Keratinocyte (primary cell): ENCODE data around the gene NDUFAF3. TPM values are rescaled to one million over a fixed set of nuclear protein-coding genes. Genes with fewer than 3 reads are reported as not detected.

Experiments
- DNase-seq: peaks from one replicate; pipeline ENCODE4 v3.0.0-alpha.2; 2011; ENCODE audit warnings: low read depth, missing footprints, low spot score
- FAIRE-seq: peaks from 2 replicates; lab custom pipeline; 2011; peaks lifted over from hg19 to GRCh38; lab: Jason Lieb, UNC
- H2AFZ ChIP-seq: 2 replicates; pipeline ENCODE4 v1.6.0; 2012; ENCODE audit warnings: low read length, control low read depth, inconsistent platforms; ENCODE audit not compliant: control insufficient read depth
- H3K27ac ChIP-seq: 2 replicates; pipeline ENCODE4 v1.5.1; 2011; ENCODE audit warnings: low read length; ENCODE audit not compliant: control insufficient read depth, insufficient read depth
- H3K27me3 ChIP-seq: 3 replicates; pipeline ENCODE4 v1.6.0; 2011; ENCODE audit warnings: low read length; ENCODE audit not compliant: control insufficient read depth, insufficient read depth; ENCODE audit errors: extremely low read depth
- H3K36me3 ChIP-seq, 2 experiments: 2 replicates in 1 of 2; 3 replicates in 1 of 2; pipeline ENCODE4 v1.5.1; 2011; ENCODE audit warnings: low read length in 2 of 2, mild to moderate bottlenecking in 1 of 2; ENCODE audit not compliant: control insufficient read depth in 2 of 2, insufficient read depth in 2 of 2; ENCODE audit errors: extremely low read depth in 1 of 2
- H3K4me1 ChIP-seq: 3 replicates; pipeline ENCODE4 v1.5.1; 2011; ENCODE audit warnings: low read length; ENCODE audit not compliant: control insufficient read depth, insufficient read depth; ENCODE audit errors: extremely low read depth
- H3K4me2 ChIP-seq: 3 replicates; pipeline ENCODE4 v1.6.0; 2011; ENCODE audit warnings: low read depth, low read length; ENCODE audit not compliant: control insufficient read depth, insufficient read depth; ENCODE audit errors: extremely low read depth
- H3K4me3 ChIP-seq, 3 experiments: fragments of 200-600 bp in 1 of 3; sonication (generic) in 1 of 3; 2 replicates in 2 of 3; 3 replicates in 1 of 3; pipeline ENCODE4 v1.5.1; 2011 to 2016; ENCODE audit warnings: low read length in 3 of 3, mild to moderate bottlenecking in 3 of 3, control low read depth in 2 of 3, inconsistent platforms in 1 of 3, low read depth in 1 of 3, mixed read lengths in 1 of 3, mixed run types in 1 of 3, moderate library complexity in 1 of 3; ENCODE audit not compliant: control insufficient read depth in 2 of 3, insufficient read depth in 2 of 3; ENCODE audit errors: extremely low read depth in 1 of 3
- H3K79me2 ChIP-seq: 2 replicates; pipeline ENCODE4 v1.6.0; 2012; ENCODE audit warnings: low read length; ENCODE audit not compliant: control insufficient read depth, insufficient read depth
- H3K9ac ChIP-seq: 3 replicates; pipeline ENCODE4 v1.6.0; 2011; ENCODE audit warnings: low read length; ENCODE audit not compliant: control insufficient read depth, insufficient read depth; ENCODE audit errors: extremely low read depth
- H3K9me1 ChIP-seq: 3 replicates; pipeline ENCODE4 v1.6.0; 2011; ENCODE audit warnings: low read length; ENCODE audit not compliant: control insufficient read depth, insufficient read depth; ENCODE audit errors: extremely low read depth
- H3K9me3 ChIP-seq: 2 replicates; pipeline ENCODE4 v1.5.1; 2012; ENCODE audit warnings: low read depth, low read length; ENCODE audit not compliant: control insufficient read depth
- H4K20me1 ChIP-seq: 3 replicates; pipeline ENCODE4 v1.6.0; 2011; ENCODE audit warnings: low read length; ENCODE audit not compliant: control insufficient read depth, insufficient read depth; ENCODE audit errors: extremely low read depth
- EZH2 ChIP-seq: IDR thresholded peaks from one replicate; pipeline ENCODE4 v1.6.1; 2012; ENCODE audit warnings: inconsistent platforms, mild to moderate bottlenecking, low read length, moderate library complexity
- dilution Hi-C: fragments of 300-500 bp; cut with MboI; formaldehyde crosslinking; loops from one replicate; pipeline ENCODE4 v1.7.0; 2020; ENCODE audit warnings: low sequenced_read_pairs; ENCODE audit not compliant: extremely low pct_ligation_motif_present
- polyA plus RNA-seq, 5 experiments: library from polyadenylated mRNA; depleted of rRNA in 3 of 5; stranded (reverse) in 3 of 5; stranded (forward) in 1 of 5; unstranded in 1 of 5; fragments of >200 nt; gene quantifications; 1 replicate in 1 of 5; 2 replicates in 3 of 5; 3 replicates in 1 of 5; pipeline versions ENCODE4 v1.2.1 to v1.2.3, GENCODE V29; 2011 to 2012; ENCODE audit warnings: missing spikeins in 2 of 5, low read depth in 1 of 5, low replicate concordance in 1 of 5
- small RNA-seq, 3 experiments: library from RNA; depleted of rRNA; stranded (forward); fragments of <200 nt; gene quantifications; one replicate each; pipeline ENCODE3, GENCODE V24; 2012; ENCODE audit warnings: low read depth in 3 of 3, low replicate concordance in 1 of 3; ENCODE audit not compliant: insufficient read length in 3 of 3
- TF ChIP-seq, protein P1 (sequence below), 3 experiments: IDR thresholded peaks in 1 of 3; conservative IDR thresholded peaks in 1 of 3; optimal IDR thresholded peaks in 1 of 3; 2 replicates in 2 of 3; 3 replicates in 1 of 3; pipeline versions ENCODE3 to v1.5.1; 2011; ENCODE audit warnings: low read length in 3 of 3, mild to moderate bottlenecking in 3 of 3, moderate library complexity in 2 of 3, control low read depth in 1 of 3, inconsistent platforms in 1 of 3; ENCODE audit not compliant: insufficient read depth in 2 of 3; ENCODE audit errors: extremely low read depth in 1 of 3

The NDUFAF3 gene
- polyA plus RNA-seq, 1 donor (not counting 4 experiments of a cell fraction or from before 2014, with no cell fraction given), result 38.3 TPM

DNA sequence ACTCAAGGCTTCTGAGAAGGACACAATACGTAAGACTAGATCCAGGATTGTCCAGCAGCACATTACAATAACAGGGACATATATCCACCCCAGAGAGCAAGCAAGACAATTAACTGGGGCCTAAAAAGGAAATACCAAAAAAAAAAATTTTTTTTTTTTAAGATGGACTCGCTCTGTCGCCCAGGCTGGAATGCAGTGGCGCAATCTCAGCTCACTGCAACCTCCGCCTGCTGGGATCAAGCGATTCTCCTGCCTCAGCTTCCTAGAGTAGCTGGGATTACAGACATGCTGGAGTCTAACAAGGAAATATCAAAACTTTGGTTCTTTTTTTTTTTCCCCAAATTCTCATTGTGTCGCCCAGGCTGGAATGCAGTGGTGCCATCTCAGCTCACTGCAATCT is 36.1 kb downstream of the NDUFAF3 start:
- Histone ChIP-seq H3K27ac (no peak overlapping the region), H3K36me3 (peaks cover 22 to 29% of the 10 kb centered on the region in 2 experiments), H3K9me1 (no peaks in the 10 kb centered on the region), H3K4me3 (no peak overlapping the region), H2AFZ (no peak overlapping the region), H4K20me1 (no peaks in the 10 kb centered on the region), H3K27me3 (no peaks in the 10 kb centered on the region), H3K4me1 (no peaks in the 10 kb centered on the region), H3K4me2 (no peak overlapping the region), H3K79me2 (peaks cover 5% of the 10 kb centered on the region), H3K9me3 (no peaks in the 10 kb centered on the region), H3K9ac (no peak overlapping the region)
- DNase-seq, result no peak
- no peak for FAIRE-seq
- TF ChIP-seq, protein P1, sequence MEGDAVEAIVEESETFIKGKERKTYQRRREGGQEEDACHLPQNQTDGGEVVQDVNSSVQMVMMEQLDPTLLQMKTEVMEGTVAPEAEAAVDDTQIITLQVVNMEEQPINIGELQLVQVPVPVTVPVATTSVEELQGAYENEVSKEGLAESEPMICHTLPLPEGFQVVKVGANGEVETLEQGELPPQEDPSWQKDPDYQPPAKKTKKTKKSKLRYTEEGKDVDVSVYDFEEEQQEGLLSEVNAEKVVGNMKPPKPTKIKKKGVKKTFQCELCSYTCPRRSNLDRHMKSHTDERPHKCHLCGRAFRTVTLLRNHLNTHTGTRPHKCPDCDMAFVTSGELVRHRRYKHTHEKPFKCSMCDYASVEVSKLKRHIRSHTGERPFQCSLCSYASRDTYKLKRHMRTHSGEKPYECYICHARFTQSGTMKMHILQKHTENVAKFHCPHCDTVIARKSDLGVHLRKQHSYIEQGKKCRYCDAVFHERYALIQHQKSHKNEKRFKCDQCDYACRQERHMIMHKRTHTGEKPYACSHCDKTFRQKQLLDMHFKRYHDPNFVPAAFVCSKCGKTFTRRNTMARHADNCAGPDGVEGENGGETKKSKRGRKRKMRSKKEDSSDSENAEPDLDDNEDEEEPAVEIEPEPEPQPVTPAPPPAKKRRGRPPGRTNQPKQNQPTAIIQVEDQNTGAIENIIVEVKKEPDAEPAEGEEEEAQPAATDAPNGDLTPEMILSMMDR (optimal IDR thresholded peaks at IDR 0.05 in 1 of 3, IDR thresholded peaks at IDR 0.05 in 1 of 3, conservative IDR thresholded peaks at IDR 0.05 in 1 of 3; ENCODE audit: extremely low read depth in 1 of 3, insufficient read depth in 2 of 3, low read length in 3 of 3), result no peak
- no peak for TF ChIP-seq EZH2
- dilution Hi-C loops, result no loop called here

Small RNAs within 50 kb of the gene (small RNA-seq; reads per million reads assigned to genes)
- gene MIR191 (2,108 to 14,259 (median 7,491) reads per million in 3 experiments), gene MIR425 (277 to 4,395 (median 4,216) reads per million in 3 experiments)

Other genes starting within 250 kb of the NDUFAF3 start
- gene PRKAR2A, start 174.2 kb upstream of the NDUFAF3 start, polyA plus RNA-seq, result 18.6 to 23.6 TPM (median 23.2 TPM) in 3 replicates
- 22.4 to 27.4 TPM (median 22.6 TPM) in 3 replicates for gene SLC25A20, start 123.2 kb upstream of the NDUFAF3 start, polyA plus RNA-seq
- 58.1 to 71.5 TPM (median 66.7 TPM) in 3 replicates for gene ARIH2, start 103.3 kb upstream of the NDUFAF3 start, polyA plus RNA-seq
- gene P4HTM, start 31.9 kb upstream of the NDUFAF3 start, polyA plus RNA-seq, result 0.93 to 1.1 TPM (median 0.99 TPM) in 3 replicates
- gene WDR6, start 14.7 kb upstream of the NDUFAF3 start, polyA plus RNA-seq, result 61.5 to 90.9 TPM (median 77.4 TPM) in 3 replicates
- 33.7 to 41.1 TPM (median 37.8 TPM) in 3 replicates for gene DALRD3, start 3.5 kb upstream of the NDUFAF3 start, polyA plus RNA-seq
- gene IMPDH2, start 7.3 kb downstream of the NDUFAF3 start, polyA plus RNA-seq, result 199 to 221 TPM (median 210 TPM) in 3 replicates
- gene QRICH1, start 72.0 kb downstream of the NDUFAF3 start, polyA plus RNA-seq, result 60.4 to 79.5 TPM (median 71.2 TPM) in 3 replicates
- gene QARS1, start 82.6 kb downstream of the NDUFAF3 start, polyA plus RNA-seq, result 131 to 177 TPM (median 162 TPM) in 3 replicates
- gene USP19, start 98.7 kb downstream of the NDUFAF3 start, polyA plus RNA-seq, result 21.2 to 31.5 TPM (median 23.1 TPM) in 3 replicates
- gene LAMB2, start 110.9 kb downstream of the NDUFAF3 start, polyA plus RNA-seq, result 108 to 193 TPM (median 127 TPM) in 3 replicates
- 18.8 to 27.7 TPM (median 21.5 TPM) in 3 replicates for gene CCDC71, start 144.2 kb downstream of the NDUFAF3 start, polyA plus RNA-seq
- 18.3 to 51.6 TPM (median 19.5 TPM) in 3 replicates for gene KLHDC8B, start 149.5 kb downstream of the NDUFAF3 start, polyA plus RNA-seq